GM18873 (cell line): ENCODE measurements around the gene SERPINB8.

Source experiments
- ATAC-seq: cut with Tn5 transposase; IDR thresholded peaks from one replicate; pipeline ENCODE4 v1.9.1; 2021; ENCODE audit warnings: mild to moderate bottlenecking, moderate library complexity, moderate number of reproducible peaks; ENCODE audit not compliant: unreplicated experiment, low FRiP score

The SERPINB8 gene

GRCh38 chr18:64002581-64002980 is 32.7 kb downstream of the SERPINB8 start:
- no peak for ATAC-seq

GRCh38 chr18:64009305-64009704 is 39.4 kb downstream of the SERPINB8 start:
- ATAC-seq: no peak

DNA sequence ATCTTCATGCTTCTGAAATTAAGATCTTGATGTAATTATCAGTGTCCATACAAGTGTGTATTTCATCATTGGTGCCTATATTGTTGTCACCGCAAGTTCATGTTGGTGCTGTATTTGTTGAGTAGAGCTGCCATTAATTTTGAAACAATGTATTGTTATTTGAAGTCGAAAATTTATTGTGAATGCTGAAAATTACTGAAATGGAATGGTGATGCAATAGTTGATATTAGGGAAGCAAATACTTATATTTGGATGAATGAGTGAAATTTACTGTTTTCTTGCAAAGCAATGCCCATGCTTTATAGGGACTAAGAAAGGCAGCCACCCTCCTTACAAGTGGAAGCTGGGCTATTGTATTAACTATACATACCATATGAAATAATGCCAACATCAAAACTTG is 41.6 kb downstream of the SERPINB8 start:
- ATAC-seq: no peak

- no peak for ATAC-seq
Measured at GRCh38 chr18:64017870-64018269, 48.0 kb downstream of the SERPINB8 start.

DNA sequence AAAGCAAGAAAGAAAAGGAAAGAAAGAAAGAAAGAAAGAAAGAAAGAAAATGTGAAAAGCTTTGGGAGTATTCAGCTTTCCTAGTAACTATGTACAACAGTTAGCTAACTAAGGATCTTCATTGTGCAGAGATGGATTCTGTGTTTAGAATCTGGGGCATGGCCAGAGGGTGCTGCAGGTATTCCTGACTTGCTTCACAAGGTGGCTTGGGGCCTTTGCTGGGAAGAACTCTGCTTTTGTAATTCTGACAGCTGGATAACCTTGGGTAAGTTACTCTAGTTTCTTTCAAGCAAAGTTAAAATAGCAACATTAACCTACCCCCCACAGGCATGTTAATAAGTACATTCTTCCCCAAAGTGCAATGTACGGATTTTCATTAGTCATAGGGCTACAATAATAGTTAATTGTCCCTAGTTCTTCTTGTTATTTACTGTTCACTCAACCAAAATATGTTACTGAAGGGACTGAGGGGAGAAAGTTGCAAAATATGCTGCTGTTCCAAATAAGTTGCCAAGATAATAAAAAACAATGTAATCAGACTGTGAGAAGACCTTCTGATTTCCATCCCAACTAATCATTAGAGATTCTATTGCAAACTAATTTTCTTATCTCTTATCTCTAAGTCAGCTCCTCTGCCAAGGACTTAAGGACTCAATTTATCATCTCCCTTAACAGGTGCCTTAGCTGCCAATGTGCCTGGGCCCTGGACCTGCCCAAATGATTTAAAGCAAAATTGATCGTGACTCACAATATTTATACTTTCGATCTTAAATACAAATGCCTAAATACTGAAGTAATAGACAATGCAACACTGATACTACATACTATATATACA is 50.3 kb downstream of the SERPINB8 start:
- ATAC-seq: no peak

DNA sequence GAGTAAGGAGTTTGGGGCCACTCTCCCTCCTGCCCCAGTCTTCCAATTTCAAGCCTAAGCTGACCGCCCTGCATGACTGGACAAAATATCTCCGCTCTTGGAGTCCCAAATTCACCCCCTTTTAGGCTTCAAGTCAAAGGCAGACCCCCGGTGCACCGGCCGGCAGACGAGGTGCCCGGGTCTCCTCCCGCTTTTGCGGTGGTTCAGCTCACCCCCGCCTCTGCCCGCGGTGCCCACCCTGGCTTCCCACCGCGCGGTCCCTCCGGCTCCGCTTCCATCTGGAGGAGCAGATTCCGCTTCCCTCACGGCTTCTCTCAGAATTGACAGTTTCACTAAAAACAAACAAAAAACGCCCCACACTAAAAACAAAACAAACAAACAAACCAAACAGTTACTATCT is 56.5 kb downstream of the SERPINB8 start:
- no peak for ATAC-seq

- ATAC-seq: peak; percentile 54
Measured at GRCh38 chr18:64027931-64028695, 58.2 kb downstream of the SERPINB8 start.

DNA sequence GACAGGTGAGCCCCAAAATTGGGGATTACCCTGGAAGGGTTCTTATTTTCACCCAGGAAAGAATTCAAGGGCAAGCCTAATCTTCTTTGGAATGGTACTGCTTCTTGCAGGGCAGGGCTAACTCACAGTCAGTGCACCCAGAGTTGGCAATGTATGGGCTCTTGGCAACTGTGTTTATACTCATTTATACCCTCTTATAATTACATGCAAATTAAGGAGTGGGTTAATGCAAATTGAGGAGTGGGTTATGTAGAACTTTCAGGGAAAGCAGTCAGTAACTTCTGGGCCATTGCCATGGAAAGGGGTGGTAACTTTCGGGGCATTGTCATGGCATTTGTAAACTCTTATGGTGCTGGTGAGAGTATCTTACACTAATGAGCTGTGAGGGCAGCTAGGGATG is 59.2 kb downstream of the SERPINB8 start:
- no peak for ATAC-seq

DNA sequence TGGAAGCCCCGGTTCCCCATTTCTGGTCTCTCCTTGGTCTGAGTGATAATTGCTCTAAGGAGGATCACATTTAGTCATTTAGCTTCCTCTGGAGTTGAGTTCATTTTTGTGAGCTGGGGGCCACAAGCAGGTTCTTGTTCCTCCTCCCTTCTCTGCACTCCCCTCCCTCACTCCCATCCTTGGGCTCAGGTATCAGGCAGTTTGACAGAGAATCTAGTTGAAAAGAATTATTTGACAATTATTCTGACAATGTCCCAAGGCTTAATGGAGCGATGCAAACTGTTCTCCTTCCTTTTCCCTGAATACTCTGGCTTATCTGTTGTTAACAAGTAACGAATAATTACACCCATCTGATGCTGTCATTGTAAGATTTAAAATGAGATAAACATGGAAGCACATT is 61.5 kb downstream of the SERPINB8 start:
- ATAC-seq: no peak

DNA sequence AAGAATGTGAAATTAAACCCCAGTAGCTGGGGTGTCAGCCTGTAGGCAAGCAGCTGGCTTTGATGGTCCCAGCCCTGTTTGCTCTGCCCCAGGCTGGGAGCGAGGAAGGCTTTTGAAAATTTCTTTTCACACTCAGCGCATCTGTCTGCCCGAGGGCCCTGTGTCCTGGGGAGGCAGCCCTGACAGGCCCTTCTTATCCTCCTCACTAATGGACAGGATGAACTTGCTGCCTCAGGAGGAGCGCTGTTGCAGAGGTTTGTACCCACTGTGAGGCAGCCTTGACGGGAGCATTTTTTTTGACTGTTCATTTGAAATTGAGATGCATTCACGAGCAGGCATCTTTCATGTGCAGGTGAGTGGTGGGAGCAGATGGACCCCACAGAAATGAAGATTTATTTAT is 62.4 kb downstream of the SERPINB8 start:
- no peak for ATAC-seq

- ATAC-seq: peak; percentile 66
Measured at GRCh38 chr18:64037812-64038414, 68.0 kb downstream of the SERPINB8 start.
